CD8-positive, alpha-beta memory T cell (primary cell): ENCODE data around the gene APRT. TPM values are rescaled to one million over a fixed set of nuclear protein-coding genes. Genes with fewer than 3 reads are reported as not detected.
A peak's percentile ranks its signal among the peaks of the same experiment; 100 is the strongest.
"Not testable (repeated sequence)": the region's sequence is repeated elsewhere in the genome, so short reads cannot be mapped to it uniquely, and the experiment has no call there.

Experiments used
- CTCF ChIA-PET: fragments of 350-600 bp; sonication (Branson Sonifier 250); formaldehyde crosslinking; loops from one replicate; lab custom pipeline; 2021; ENCODE audit warnings: antibody characterized with exemption; lab: Charles Lee
- POLR2A ChIA-PET: fragments of 350-600 bp; sonication (Branson Sonifier 250); formaldehyde crosslinking; loops from one replicate; lab custom pipeline; 2021; ENCODE audit warnings: antibody characterized with exemption; lab: Charles Lee
- DNase-seq, 5 donors: peaks; one replicate each; pipeline versions ENCODE4 v3.0.0 to v3.0.0-alpha.2; 2020 to 2022; ENCODE audit warnings: mixed read lengths in 1 of 5
- H3K27ac ChIP-seq: one replicate; pipeline ENCODE4 v1.7.0; 2013; ENCODE audit warnings: low read depth, mild to moderate bottlenecking, low read length, moderate library complexity
- H3K27me3 ChIP-seq: 2 replicates; pipeline ENCODE4 v1.7.0; 2013; ENCODE audit warnings: low read length, mild to moderate bottlenecking; ENCODE audit not compliant: insufficient read depth, poor library complexity, severe bottlenecking
- H3K36me3 ChIP-seq: 2 replicates; pipeline ENCODE4 v1.7.0; 2013; ENCODE audit warnings: mild to moderate bottlenecking, low read length, moderate library complexity; ENCODE audit not compliant: insufficient read depth
- H3K4me1 ChIP-seq: 2 replicates; pipeline ENCODE4 v1.7.0; 2013; ENCODE audit warnings: mild to moderate bottlenecking, low read length, moderate library complexity; ENCODE audit not compliant: insufficient read depth
- H3K4me3 ChIP-seq: 2 replicates; pipeline ENCODE4 v1.7.0; 2013; ENCODE audit warnings: mild to moderate bottlenecking, low read length
- H3K9me3 ChIP-seq: 2 replicates; pipeline ENCODE4 v1.7.0; 2013; ENCODE audit warnings: mild to moderate bottlenecking, low read length
- H3K27ac Mint-ChIP-seq, 8 donors: one replicate each; pipeline ENCODE4 v1.8.0; 2020 to 2021; ENCODE audit warnings: mixed read lengths in 8 of 8, mild to moderate bottlenecking in 6 of 8, inconsistent platforms in 3 of 8, moderate library complexity in 3 of 8
- H3K27me3 Mint-ChIP-seq, 2 donors: one replicate each; pipeline ENCODE4 v1.8.0; 2020 to 2021; ENCODE audit warnings: mixed read lengths in 2 of 2, mild to moderate bottlenecking in 1 of 2, moderate library complexity in 1 of 2
- H3K36me3 Mint-ChIP-seq, 3 donors: one replicate each; pipeline ENCODE4 v1.8.0; 2020 to 2021; ENCODE audit warnings: mixed read lengths in 3 of 3, inconsistent platforms in 1 of 3, mild to moderate bottlenecking in 1 of 3
- H3K4me1 Mint-ChIP-seq, 3 donors: one replicate each; pipeline ENCODE4 v1.8.0; 2020 to 2021; ENCODE audit warnings: mixed read lengths in 3 of 3, inconsistent platforms in 1 of 3, mild to moderate bottlenecking in 1 of 3
- H3K4me3 Mint-ChIP-seq, 7 donors: one replicate each; pipeline ENCODE4 v1.8.0; 2020 to 2021; ENCODE audit warnings: mixed read lengths in 7 of 7, mild to moderate bottlenecking in 6 of 7, moderate library complexity in 4 of 7, inconsistent platforms in 2 of 7
- H3K9me3 Mint-ChIP-seq, 5 donors: one replicate each; pipeline ENCODE4 v1.8.0; 2020 to 2022; ENCODE audit warnings: mixed read lengths in 5 of 5, mild to moderate bottlenecking in 3 of 5, moderate library complexity in 2 of 5, inconsistent platforms in 1 of 5
- polyA plus RNA-seq: library from polyadenylated mRNA; unstranded; fragments of 300-500 nt; fragmentation: Illumina TruSeq; gene quantifications from one replicate; pipeline ENCODE4 v1.2.3, GENCODE V29; 2021
- total RNA-seq, 2 experiments: library from RNA; stranded (reverse); gene quantifications; one replicate each; pipeline ENCODE4 v1.2.3, GENCODE V29; 2021

APRT gene
- total and polyA plus RNA-seq, 3 experiments from 2014 or later = 338 to 490 (median 348) TPM

GRCh38 chr16:88775825-88776224 lies 35.9 kb downstream of the APRT start:
- H3K36me3 Mint-ChIP-seq = peaks cover 0 to 17% (median 0%) of the 10 kb centered on the region in 3 donors
- Histone ChIP-seq H3K4me1 (peaks cover 36% of the 10 kb centered on the region), H3K4me3 (no peak overlapping the region), H3K27ac (no peak overlapping the region), H3K9me3 (no peaks in the 10 kb centered on the region), H3K36me3 (no peaks in the 10 kb centered on the region), H3K27me3 (no peaks in the 10 kb centered on the region)
- H3K4me1 Mint-ChIP-seq = peaks cover 21 to 56% (median 27%) of the 10 kb centered on the region in 3 donors
- no peaks in the 10 kb centered on the region for H3K27me3 Mint-ChIP-seq
- no peaks in the 10 kb centered on the region for H3K9me3 Mint-ChIP-seq
- ChIA-PET CTCF (interaction anchor here (1.5 kb wide), 1 partner anchor 38 kb away, joined by 4 read pairs; no protein-coding TSS in a partner anchor), POLR2A (no interaction called here)
- no peak overlapping the region for H3K4me3 Mint-ChIP-seq
- peak overlapping the region in 1 of 8 donors; percentile 70 for H3K27ac Mint-ChIP-seq
- no peak for DNase-seq

GRCh38 chr16:88774544-88775393 lies 37.0 kb downstream of the APRT start:
- H3K36me3 Mint-ChIP-seq = peaks cover 0 to 17% (median 0%) of the 10 kb centered on the region in 3 donors
- Histone ChIP-seq H3K27me3 (no peaks in the 10 kb centered on the region), H3K4me1 (peaks cover 36% of the 10 kb centered on the region), H3K9me3 (no peaks in the 10 kb centered on the region), H3K4me3 (no peak overlapping the region), H3K36me3 (no peaks in the 10 kb centered on the region), H3K27ac (peak overlapping the region; percentile 75)
- H3K9me3 Mint-ChIP-seq = no peaks in the 10 kb centered on the region
- no peak overlapping the region for H3K4me3 Mint-ChIP-seq
- no peak for DNase-seq
- H3K4me1 Mint-ChIP-seq = peaks cover 13 to 54% (median 17%) of the 10 kb centered on the region in 3 donors
- CTCF ChIA-PET = interaction anchor here (1.5 kb wide), 1 partner anchor 37 kb away, joined by 4 read pairs; no protein-coding TSS in a partner anchor
- POLR2A ChIA-PET = no interaction called here
- H3K27me3 Mint-ChIP-seq = no peaks in the 10 kb centered on the region
- H3K27ac Mint-ChIP-seq = peak overlapping the region in 3 of 8 donors; percentile 42 to 93 (median 52)

- no peaks in the 10 kb centered on the region for H3K27me3 Mint-ChIP-seq
- H3K9me3 ChIP-seq = no peaks in the 10 kb centered on the region
- H3K27ac Mint-ChIP-seq = peak overlapping the region in 2 of 8 donors; percentile 52 to 54
- POLR2A ChIA-PET = no interaction called here
- peak overlapping the region; percentile 75 for H3K27ac ChIP-seq
- peaks cover 0 to 19% (median 0%) of the 10 kb centered on the region in 3 donors for H3K36me3 Mint-ChIP-seq
- DNase-seq = no peak
- H3K4me3 ChIP-seq = no peak overlapping the region
- H3K4me3 Mint-ChIP-seq = no peak overlapping the region
- H3K4me1 Mint-ChIP-seq = peaks cover 19 to 53% (median 20%) of the 10 kb centered on the region in 3 donors
- CTCF ChIA-PET = interaction anchor here (1.1 kb wide), 1 partner anchor 20 kb away, joined by 3 read pairs; no protein-coding TSS in a partner anchor
- H3K36me3 ChIP-seq = no peaks in the 10 kb centered on the region
- no peaks in the 10 kb centered on the region for H3K9me3 Mint-ChIP-seq
- H3K4me1 ChIP-seq = peaks cover 34% of the 10 kb centered on the region
- no peaks in the 10 kb centered on the region for H3K27me3 ChIP-seq
These were observed 37.9 kb downstream of the APRT start for GRCh38 chr16:88773812-88774291.

GRCh38 chr16:88772871-88773811 lies 38.6 kb downstream of the APRT start:
- Histone ChIP-seq H3K27me3 (no peaks in the 10 kb centered on the region), H3K36me3 (no peaks in the 10 kb centered on the region), H3K9me3 (no peaks in the 10 kb centered on the region), H3K4me1 (peaks cover 38% of the 10 kb centered on the region), H3K4me3 (no peak overlapping the region), H3K27ac (peak overlapping the region; percentile 75)
- H3K27ac Mint-ChIP-seq = no peak overlapping the region
- ChIA-PET POLR2A (interaction anchor here (1.0 kb wide), 1 partner anchor 7 kb away, joined by 4 read pairs; no protein-coding TSS in a partner anchor), CTCF (interaction anchor here (1.1 to 1.5 kb wide), 3 partner anchors 10 to 19 kb away, joined by 3 to 4 read pairs (median 4); no protein-coding TSS in a partner anchor)
- H3K27me3 Mint-ChIP-seq = no peaks in the 10 kb centered on the region
- peaks cover 17 to 48% (median 19%) of the 10 kb centered on the region in 3 donors for H3K4me1 Mint-ChIP-seq
- H3K4me3 Mint-ChIP-seq = no peak overlapping the region
- no peaks in the 10 kb centered on the region for H3K9me3 Mint-ChIP-seq
- DNase-seq = no peak
- H3K36me3 Mint-ChIP-seq = peaks cover 0 to 19% (median 0%) of the 10 kb centered on the region in 3 donors

- H3K36me3 ChIP-seq, H3K9me3 Mint-ChIP-seq, H3K4me3 Mint-ChIP-seq, H3K27me3 Mint-ChIP-seq, H3K27me3 ChIP-seq, DNase-seq, H3K9me3 ChIP-seq, POLR2A ChIA-PET, H3K27ac Mint-ChIP-seq, H3K4me3 ChIP-seq: not testable (repeated sequence)
- CTCF ChIA-PET = interaction anchor here (1.1 to 1.6 kb wide), 4 partner anchors 9 to 34 kb away, joined by 3 to 5 read pairs (median 4); no protein-coding TSS in a partner anchor
- H3K4me1 ChIP-seq = peaks cover 51% of the 10 kb centered on the region
- H3K27ac ChIP-seq = peak overlapping the region; percentile 75
- H3K4me1 Mint-ChIP-seq = peaks cover 19 to 48% (median 25%) of the 10 kb centered on the region in 3 donors
- peaks cover 0 to 15% (median 2%) of the 10 kb centered on the region in 3 donors for H3K36me3 Mint-ChIP-seq
These were observed 39.9 kb downstream of the APRT start for GRCh38 chr16:88771781-88772180.

GRCh38 chr16:88771294-88771772 lies 40.4 kb downstream of the APRT start:
- peaks cover 20 to 53% (median 25%) of the 10 kb centered on the region in 3 donors for H3K4me1 Mint-ChIP-seq
- ChIA-PET POLR2A (interaction anchor here (1.0 to 1.3 kb wide), 2 partner anchors 10 to 39 kb away, joined by 3 to 4 read pairs; no protein-coding TSS in a partner anchor), CTCF (interaction anchor here (1.1 to 1.6 kb wide), 2 partner anchors 13 to 34 kb away, joined by 3 to 5 read pairs; no protein-coding TSS in a partner anchor)
- H3K4me3 Mint-ChIP-seq = peak overlapping the region in 1 of 7 donors; percentile 44
- Histone ChIP-seq H3K36me3 (no peaks in the 10 kb centered on the region), H3K27me3 (no peaks in the 10 kb centered on the region), H3K4me3 (no peak overlapping the region), H3K27ac (peak overlapping the region; percentile 70), H3K4me1 (peaks cover 53% of the 10 kb centered on the region), H3K9me3 (no peaks in the 10 kb centered on the region)
- DNase-seq = no peak
- no peaks in the 10 kb centered on the region for H3K9me3 Mint-ChIP-seq
- H3K27me3 Mint-ChIP-seq = no peaks in the 10 kb centered on the region
- peaks cover 0 to 11% (median 2%) of the 10 kb centered on the region in 3 donors for H3K36me3 Mint-ChIP-seq
- peak overlapping the region in 7 of 8 donors; percentile 12 to 91 (median 86) for H3K27ac Mint-ChIP-seq
